ENCODE results near the gene RNF144A. TPM values are rescaled to one million over a fixed set of nuclear protein-coding genes. Genes with fewer than 3 reads are reported as not detected.

RNF144A gene
- polyA plus RNA-seq, 1 of the 3 experiments (the other 2 are of a cell fraction): 15.6 TPM

- TF ChIP-seq IRF3 (IDR thresholded peaks at IDR 0.05; ENCODE audit: low read depth, low read length): no peak
- TF ChIP-seq USF1 (IDR thresholded peaks at IDR 0.05; ENCODE audit: borderline replicate concordance, low read depth): no peak
- no peak for TF ChIP-seq CTCF (IDR thresholded peaks at IDR 0.05)
- TF ChIP-seq TAF1 (IDR thresholded peaks at IDR 0.05; ENCODE audit: borderline replicate concordance, low read depth, low read length): no peak
- 0 out of 2 replicates have a peak, but pooled peaks have one; percentile 21 for TF ChIP-seq SIN3A (IDR thresholded peaks at IDR 0.05; ENCODE audit: borderline replicate concordance, low read depth, low read length)
- TF ChIP-seq FOXM1 (IDR thresholded peaks at IDR 0.05; ENCODE audit: low read depth): no peak
- TF ChIP-seq RXRA (IDR thresholded peaks at IDR 0.05; ENCODE audit: borderline replicate concordance, low read depth): no peak
- no peak for TF ChIP-seq EZH2phosphoT487 (IDR thresholded peaks at IDR 0.05; ENCODE audit: borderline replicate concordance, low read depth)
- TF ChIP-seq ELF1 (IDR thresholded peaks at IDR 0.05): no peak
- TF ChIP-seq MAX (IDR thresholded peaks at IDR 0.05; ENCODE audit: low read depth): peak; percentile 46; the same call in 1 of the 2 replicates
- TF ChIP-seq REST (IDR thresholded peaks at IDR 0.05; ENCODE audit: low read depth, low read length): no peak
Observed at GRCh38 chr2:6927186-6927585, 10.0 kb downstream of the RNF144A start (continued).

- no peaks in the 10 kb centered on the region for H3K27me3 ChIP-seq (ENCODE audit: insufficient read depth)
- no peak for DNase-seq
- H3K9ac ChIP-seq: no peak overlapping the region
- H3K4me2 ChIP-seq: no peak overlapping the region
- peak overlapping the region in 1 of 2 experiments; percentile 94; a peak in 2 of 4 replicates for H3K27ac ChIP-seq (ENCODE audit: low read depth in 2 of 2, low read length in 1 of 2)
- no peak overlapping the region for H3K4me3 ChIP-seq (ENCODE audit: low read depth in 2 of 2, low read length in 1 of 2)
- no peak overlapping the region for H2AFZ ChIP-seq (ENCODE audit: low read depth)
- peaks cover 0 to 4% of the 10 kb centered on the region in 2 experiments for H3K36me3 ChIP-seq (replicated peaks in 1 of 2; ENCODE audit: control insufficient read depth in 1 of 2, insufficient read depth in 2 of 2, low read length in 1 of 2)
- ChIA-PET CTCF (interaction anchor here (1.2 to 25.9 kb wide), 5 partner anchors 9 to 130 kb away, joined by 4 to 437 read pairs (median 12); no protein-coding TSS in a partner anchor), POLR2A (interaction anchor here (1.1 kb wide), 1 partner anchor 66 kb away, joined by 5 read pairs; no protein-coding TSS in a partner anchor)
- H3K79me2 ChIP-seq (ENCODE audit: insufficient read depth): peaks cover 76% of the 10 kb centered on the region
- no peaks in the 10 kb centered on the region for H3K9me3 ChIP-seq
- peaks cover 0 to 68% of the 10 kb centered on the region in 2 experiments; a peak in 2 of 4 replicates for H3K4me1 ChIP-seq (ENCODE audit: control insufficient read depth in 1 of 2, insufficient read depth in 2 of 2, low read depth in 1 of 2, low read length in 1 of 2)
- peaks cover 39% of the 10 kb centered on the region for H4K20me1 ChIP-seq (ENCODE audit: insufficient read depth)
- no peaks in the 10 kb centered on the region for H3F3A ChIP-seq (replicated peaks; ENCODE audit: insufficient read depth)
- no peaks in the 10 kb centered on the region for H3K9me2 ChIP-seq
- WGBS (ENCODE audit: low lambda C conversion rate): 85% methylated on average over 3 of the region's 3 CpGs
- TF ChIP-seq NFIC (IDR thresholded peaks at IDR 0.05; ENCODE audit: borderline replicate concordance) (no peak), IRF3 (IDR thresholded peaks at IDR 0.05; ENCODE audit: low read depth, low read length) (no peak), REST (IDR thresholded peaks at IDR 0.05; ENCODE audit: low read depth, low read length) (no peak), MAX (IDR thresholded peaks at IDR 0.05; ENCODE audit: low read depth) (no peak), JUND (IDR thresholded peaks at IDR 0.05) (no peak), GABPA (IDR thresholded peaks at IDR 0.05; ENCODE audit: low read depth) (no peak), EP300 (IDR thresholded peaks at IDR 0.05; ENCODE audit: borderline replicate concordance in 1 of 2, low read depth in 1 of 2, low read length in 1 of 2) (no peak), FOXJ3 (CRISPR knock-in tag; IDR thresholded peaks at IDR 0.05) (no peak), POLR2AphosphoS5 (IDR thresholded peaks at IDR 0.05; ENCODE audit: low read depth, low read length) (no peak)
Observed at GRCh38 chr2:6927753-6928152, 10.5 kb downstream of the RNF144A start.
